ENCODE results near the gene HAVCR1.

The HAVCR1 gene

GRCh38 chr5:157068785-157069184, 9.9 kb upstream of the HAVCR1 start:
- no peak for ATAC-seq
- TF ChIP-seq RARB (CRISPR knock-in tag; IDR thresholded peaks at IDR 0.05) (no peak), ZNF70 (CRISPR knock-in tag; IDR thresholded peaks at IDR 0.05) (no peak), ZNF565 (CRISPR knock-in tag; conservative IDR thresholded peaks at IDR 0.05; ENCODE audit: low read depth) (no peak), CSDC2 (CRISPR knock-in tag; IDR thresholded peaks at IDR 0.05) (no peak), CSRNP3 (CRISPR knock-in tag; IDR thresholded peaks at IDR 0.05) (no peak)

- ATAC-seq: no peak
- TF ChIP-seq RARB (CRISPR knock-in tag; IDR thresholded peaks at IDR 0.05): no peak
- TF ChIP-seq ARNTL (CRISPR knock-in tag; IDR thresholded peaks at IDR 0.05; ENCODE audit: borderline replicate concordance, low read depth): no peak
- TF ChIP-seq CREB5 (CRISPR knock-in tag; IDR thresholded peaks at IDR 0.05; ENCODE audit: low read depth): no peak
Measured at GRCh38 chr5:157068339-157068738, 9.4 kb upstream of the HAVCR1 start.

- ATAC-seq: no peak
- TF ChIP-seq TCF4 (CRISPR knock-in tag; IDR thresholded peaks at IDR 0.05; ENCODE audit: borderline replicate concordance) (no peak), RARB (CRISPR knock-in tag; IDR thresholded peaks at IDR 0.05) (no peak), ESRRG (CRISPR knock-in tag; IDR thresholded peaks at IDR 0.05) (no peak), ISL1 (CRISPR knock-in tag; IDR thresholded peaks at IDR 0.05) (no peak), ZNF8 (CRISPR knock-in tag; IDR thresholded peaks at IDR 0.05) (no peak), TSHZ2 (CRISPR knock-in tag; IDR thresholded peaks at IDR 0.05) (no peak), CREB5 (CRISPR knock-in tag; IDR thresholded peaks at IDR 0.05; ENCODE audit: low read depth) (no peak), GLIS3 (CRISPR knock-in tag; IDR thresholded peaks at IDR 0.05) (no peak), PATZ1 (CRISPR knock-in tag; IDR thresholded peaks at IDR 0.05; ENCODE audit: borderline replicate concordance) (no peak), CSRNP3 (CRISPR knock-in tag; IDR thresholded peaks at IDR 0.05) (no peak), BACH2 (CRISPR knock-in tag; IDR thresholded peaks at IDR 0.05; ENCODE audit: borderline replicate concordance) (no peak), ZFP3 (CRISPR knock-in tag; IDR thresholded peaks at IDR 0.05) (no peak), ZNF70 (CRISPR knock-in tag; IDR thresholded peaks at IDR 0.05) (no peak)
Measured at GRCh38 chr5:157067005-157067404, 8.1 kb upstream of the HAVCR1 start.

GRCh38 chr5:157066080-157066479, 7.2 kb upstream of the HAVCR1 start:
- ATAC-seq: no peak
- TF ChIP-seq RARB (CRISPR knock-in tag; IDR thresholded peaks at IDR 0.05) (no peak), CREB5 (CRISPR knock-in tag; IDR thresholded peaks at IDR 0.05; ENCODE audit: low read depth) (no peak), TSHZ2 (CRISPR knock-in tag; IDR thresholded peaks at IDR 0.05) (no peak), ZFP3 (CRISPR knock-in tag; IDR thresholded peaks at IDR 0.05) (no peak), POU6F1 (CRISPR knock-in tag; IDR thresholded peaks at IDR 0.05; ENCODE audit: borderline replicate concordance, low read depth) (no peak), ZC3H10 (CRISPR knock-in tag; IDR thresholded peaks at IDR 0.05) (no peak), ARNTL (CRISPR knock-in tag; IDR thresholded peaks at IDR 0.05; ENCODE audit: borderline replicate concordance, low read depth) (no peak), ZNF8 (CRISPR knock-in tag; IDR thresholded peaks at IDR 0.05) (no peak)
